ENCODE results near the gene TALDO1. TPM values are rescaled to one million over a fixed set of nuclear protein-coding genes. Genes with fewer than 3 reads are reported as not detected.

TALDO1 gene
- total and polyA plus RNA-seq, 2 donors from 2014 or later = 175 to 312 TPM

DNA sequence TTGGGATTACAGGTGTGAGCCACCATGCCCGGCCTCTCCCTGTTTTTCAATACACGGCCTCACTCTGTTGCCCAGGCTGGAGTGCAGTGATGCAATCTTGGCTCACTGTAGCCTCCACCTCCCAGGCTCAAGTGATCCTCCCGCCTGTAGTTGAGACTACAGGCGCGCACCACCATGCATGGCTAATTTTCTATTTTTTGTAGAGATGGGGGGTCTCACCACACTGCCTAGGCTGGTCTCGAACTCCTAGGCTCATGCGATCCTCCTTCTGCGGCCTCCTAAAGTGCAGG, 18.5 kb downstream of the TALDO1 start:
- Histone ChIP-seq H3K9ac (ENCODE audit: low read length in 3 of 3) (no peak overlapping the region), H3K4me3 (ENCODE audit: low read length in 3 of 3) (no peak overlapping the region), H3K27me3 (ENCODE audit: control insufficient read depth, insufficient read depth, low read length) (no peaks in the 10 kb centered on the region), H3K27ac (ENCODE audit: low read depth in 2 of 2, low read length in 2 of 2) (no peak overlapping the region), H3K9me3 (ENCODE audit: control insufficient read depth in 2 of 3, insufficient read depth in 1 of 3, low read length in 3 of 3) (no peaks in the 10 kb centered on the region), H3K4me1 (ENCODE audit: control insufficient read depth in 2 of 3, insufficient read depth in 2 of 3, low read depth in 1 of 3, low read length in 3 of 3) (peaks cover 0 to 2% (median 0%) of the 10 kb centered on the region in 3 donors), H3K36me3 (ENCODE audit: control insufficient read depth in 2 of 3, insufficient read depth in 3 of 3, low read length in 3 of 3) (peaks cover 0 to 31% (median 16%) of the 10 kb centered on the region in 3 donors)
- intact Hi-C loops (cut with DNase I) = no loop called here
- no peak for DNase-seq
- TF ChIP-seq, protein P1, sequence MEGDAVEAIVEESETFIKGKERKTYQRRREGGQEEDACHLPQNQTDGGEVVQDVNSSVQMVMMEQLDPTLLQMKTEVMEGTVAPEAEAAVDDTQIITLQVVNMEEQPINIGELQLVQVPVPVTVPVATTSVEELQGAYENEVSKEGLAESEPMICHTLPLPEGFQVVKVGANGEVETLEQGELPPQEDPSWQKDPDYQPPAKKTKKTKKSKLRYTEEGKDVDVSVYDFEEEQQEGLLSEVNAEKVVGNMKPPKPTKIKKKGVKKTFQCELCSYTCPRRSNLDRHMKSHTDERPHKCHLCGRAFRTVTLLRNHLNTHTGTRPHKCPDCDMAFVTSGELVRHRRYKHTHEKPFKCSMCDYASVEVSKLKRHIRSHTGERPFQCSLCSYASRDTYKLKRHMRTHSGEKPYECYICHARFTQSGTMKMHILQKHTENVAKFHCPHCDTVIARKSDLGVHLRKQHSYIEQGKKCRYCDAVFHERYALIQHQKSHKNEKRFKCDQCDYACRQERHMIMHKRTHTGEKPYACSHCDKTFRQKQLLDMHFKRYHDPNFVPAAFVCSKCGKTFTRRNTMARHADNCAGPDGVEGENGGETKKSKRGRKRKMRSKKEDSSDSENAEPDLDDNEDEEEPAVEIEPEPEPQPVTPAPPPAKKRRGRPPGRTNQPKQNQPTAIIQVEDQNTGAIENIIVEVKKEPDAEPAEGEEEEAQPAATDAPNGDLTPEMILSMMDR (IDR thresholded peaks at IDR 0.05; ENCODE audit: borderline replicate concordance, extremely low read depth, insufficient read depth) = no peak
- FAIRE-seq = no peak

DNA sequence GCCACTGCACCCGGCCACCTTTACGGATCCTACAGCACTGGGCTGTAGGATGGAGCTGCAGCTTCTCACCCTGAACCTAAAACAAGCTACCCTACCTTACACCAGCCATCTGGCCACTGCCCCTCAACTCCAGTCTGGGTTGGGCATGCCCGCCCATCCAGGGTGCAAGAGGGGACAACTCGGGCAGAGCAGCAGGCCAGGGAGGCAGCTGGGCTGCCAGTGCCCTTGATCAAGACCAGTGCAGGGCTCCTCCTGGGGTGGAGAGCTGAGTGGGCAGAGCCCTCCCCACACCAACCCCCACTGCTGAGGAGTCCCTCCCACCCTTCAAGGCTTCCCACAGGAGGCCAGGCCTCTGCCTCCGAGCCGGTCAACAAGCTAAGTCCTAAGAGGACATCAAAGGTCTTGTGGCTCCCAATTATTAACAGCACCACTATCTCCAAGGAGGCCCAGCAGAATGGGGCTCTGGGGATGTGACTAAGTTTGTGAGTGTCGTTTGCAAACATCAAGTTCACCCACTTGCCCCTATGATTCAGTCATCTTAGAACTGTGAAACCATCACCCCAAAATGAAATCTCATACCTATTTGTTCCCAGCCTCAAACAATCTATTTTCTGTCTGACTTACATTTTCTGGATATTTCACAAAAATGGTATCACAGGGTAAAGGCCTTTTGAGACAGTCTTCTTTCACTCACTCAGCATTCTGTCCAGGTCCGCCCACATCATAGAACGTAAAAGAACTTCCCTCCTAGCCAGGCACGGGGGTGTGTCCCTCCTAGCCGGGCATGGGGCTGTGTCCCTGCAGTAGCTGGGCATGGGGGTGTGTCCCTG, 19.1 kb downstream of the TALDO1 start:
- H3K27ac ChIP-seq (ENCODE audit: low read depth in 2 of 2, low read length in 2 of 2) = no peak overlapping the region
- peaks cover 0 to 2% (median 0%) of the 10 kb centered on the region in 3 donors for H3K4me1 ChIP-seq (ENCODE audit: control insufficient read depth in 2 of 3, insufficient read depth in 2 of 3, low read depth in 1 of 3, low read length in 3 of 3)
- no peak for DNase-seq
- peaks cover 0 to 30% (median 19%) of the 10 kb centered on the region in 3 donors for H3K36me3 ChIP-seq (ENCODE audit: control insufficient read depth in 2 of 3, insufficient read depth in 3 of 3, low read length in 3 of 3)
- no peaks in the 10 kb centered on the region for H3K9me3 ChIP-seq (ENCODE audit: control insufficient read depth in 2 of 3, insufficient read depth in 1 of 3, low read length in 3 of 3)
- no peaks in the 10 kb centered on the region for H3K27me3 ChIP-seq (ENCODE audit: control insufficient read depth, insufficient read depth, low read length)
- TF ChIP-seq, protein P1 (IDR thresholded peaks at IDR 0.05; ENCODE audit: borderline replicate concordance, extremely low read depth, insufficient read depth) = no peak
- intact Hi-C loops (cut with DNase I) = no loop called here
- H3K4me3 ChIP-seq (ENCODE audit: low read length in 3 of 3) = no peak overlapping the region
- no peak for FAIRE-seq
- H3K9ac ChIP-seq (ENCODE audit: low read length in 3 of 3) = no peak overlapping the region

DNA sequence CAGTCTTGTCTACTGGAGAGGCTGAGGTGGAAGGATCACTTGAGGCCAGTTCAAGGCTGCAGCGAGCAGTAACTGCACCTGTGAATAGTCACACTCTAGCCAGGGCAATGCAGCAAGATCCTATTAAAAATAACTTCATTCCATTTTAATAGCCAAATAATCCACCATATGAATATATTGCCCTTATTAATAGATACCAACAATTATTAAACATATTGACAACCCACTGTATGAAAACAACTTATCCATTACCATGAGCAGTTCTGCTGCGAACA, 19.6 kb downstream of the TALDO1 start:
- intact Hi-C loops (cut with DNase I) = no loop called here
- Histone ChIP-seq H3K4me3 (ENCODE audit: low read length in 3 of 3) (no peak overlapping the region), H3K27me3 (ENCODE audit: control insufficient read depth, insufficient read depth, low read length) (no peaks in the 10 kb centered on the region), H3K9ac (ENCODE audit: low read length in 3 of 3) (no peak overlapping the region), H3K36me3 (ENCODE audit: control insufficient read depth in 2 of 3, insufficient read depth in 3 of 3, low read length in 3 of 3) (peaks cover 0 to 25% (median 15%) of the 10 kb centered on the region in 3 donors), H3K9me3 (ENCODE audit: control insufficient read depth in 2 of 3, insufficient read depth in 1 of 3, low read length in 3 of 3) (no peaks in the 10 kb centered on the region), H3K4me1 (ENCODE audit: control insufficient read depth in 2 of 3, insufficient read depth in 2 of 3, low read depth in 1 of 3, low read length in 3 of 3) (peaks cover 0 to 2% (median 0%) of the 10 kb centered on the region in 3 donors), H3K27ac (ENCODE audit: low read depth in 2 of 2, low read length in 2 of 2) (no peak overlapping the region)
- DNase-seq (no peak), FAIRE-seq (no peak)
- TF ChIP-seq, protein P1 (IDR thresholded peaks at IDR 0.05; ENCODE audit: borderline replicate concordance, extremely low read depth, insufficient read depth) = no peak

DNA sequence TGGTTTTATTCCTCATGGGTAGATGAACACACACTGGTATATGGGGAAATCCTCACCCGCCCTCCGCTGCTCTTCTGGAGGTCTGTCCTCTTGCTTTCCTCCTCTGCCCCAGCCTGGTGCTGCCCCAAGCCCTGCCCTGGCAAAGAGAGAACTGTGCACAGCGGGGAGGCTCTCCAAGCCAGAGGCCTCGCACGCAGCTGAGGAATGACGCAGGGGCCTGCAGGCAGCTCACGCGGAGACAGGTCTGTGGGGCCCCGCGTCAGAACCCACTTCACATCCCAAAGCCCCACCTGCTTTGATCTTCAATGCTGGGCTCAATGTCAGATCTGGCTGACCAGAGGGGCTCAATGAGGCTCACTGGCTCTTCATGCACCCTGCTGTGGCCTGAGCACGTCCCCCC, 20.0 kb downstream of the TALDO1 start:
- Histone ChIP-seq H3K4me3 (ENCODE audit: low read length in 3 of 3) (no peak overlapping the region), H3K27ac (ENCODE audit: low read depth in 2 of 2, low read length in 2 of 2) (no peak overlapping the region), H3K36me3 (ENCODE audit: control insufficient read depth in 2 of 3, insufficient read depth in 3 of 3, low read length in 3 of 3) (peaks cover 0 to 25% (median 13%) of the 10 kb centered on the region in 3 donors), H3K9me3 (ENCODE audit: control insufficient read depth in 2 of 3, insufficient read depth in 1 of 3, low read length in 3 of 3) (no peaks in the 10 kb centered on the region), H3K27me3 (ENCODE audit: control insufficient read depth, insufficient read depth, low read length) (no peaks in the 10 kb centered on the region), H3K9ac (ENCODE audit: low read length in 3 of 3) (no peak overlapping the region), H3K4me1 (ENCODE audit: control insufficient read depth in 2 of 3, insufficient read depth in 2 of 3, low read depth in 1 of 3, low read length in 3 of 3) (peaks cover 0 to 2% (median 0%) of the 10 kb centered on the region in 3 donors)
- intact Hi-C loops (cut with DNase I) = no loop called here
- DNase-seq (no peak), FAIRE-seq (no peak)
- TF ChIP-seq, protein P1 (IDR thresholded peaks at IDR 0.05; ENCODE audit: borderline replicate concordance, extremely low read depth, insufficient read depth) = no peak

All from kidney (tissue), 14 donors.